Nephron progenitor cell (in vitro differentiated cells): ENCODE results near the gene POLR2L.

Experiments used
- DNase-seq: peaks from one replicate; pipeline ENCODE4 v3.0.0; 2021
- H3K27ac Mint-ChIP-seq: 2 replicates; pipeline ENCODE4 v1.8.0; 2021; ENCODE audit warnings: mild to moderate bottlenecking, moderate library complexity, mixed read lengths
- H3K27me3 Mint-ChIP-seq: 2 replicates; pipeline ENCODE4 v1.8.0; 2021; ENCODE audit warnings: mild to moderate bottlenecking, low read depth, mixed read lengths; ENCODE audit not compliant: poor library complexity
- H3K36me3 Mint-ChIP-seq: 2 replicates; pipeline ENCODE4 v1.8.0; 2021; ENCODE audit warnings: low read depth, mixed read lengths
- H3K4me1 Mint-ChIP-seq: 2 replicates; pipeline ENCODE4 v1.8.0; 2021; ENCODE audit warnings: mixed read lengths
- H3K4me3 Mint-ChIP-seq: 2 replicates; pipeline ENCODE4 v1.8.0; 2021; ENCODE audit warnings: mild to moderate bottlenecking, moderate library complexity, mixed read lengths
- H3K9me3 Mint-ChIP-seq: 2 replicates; pipeline ENCODE4 v1.8.0; 2021; ENCODE audit warnings: mild to moderate bottlenecking, moderate library complexity, mixed read lengths
- TF ChIP-seq, protein P1 (sequence below): fragments of 200-600 bp; sonication (generic); IDR thresholded peaks from 2 replicates; pipeline ENCODE4 v1.5.0; 2021; ENCODE audit warnings: antibody characterized with exemption

The POLR2L gene

DNA sequence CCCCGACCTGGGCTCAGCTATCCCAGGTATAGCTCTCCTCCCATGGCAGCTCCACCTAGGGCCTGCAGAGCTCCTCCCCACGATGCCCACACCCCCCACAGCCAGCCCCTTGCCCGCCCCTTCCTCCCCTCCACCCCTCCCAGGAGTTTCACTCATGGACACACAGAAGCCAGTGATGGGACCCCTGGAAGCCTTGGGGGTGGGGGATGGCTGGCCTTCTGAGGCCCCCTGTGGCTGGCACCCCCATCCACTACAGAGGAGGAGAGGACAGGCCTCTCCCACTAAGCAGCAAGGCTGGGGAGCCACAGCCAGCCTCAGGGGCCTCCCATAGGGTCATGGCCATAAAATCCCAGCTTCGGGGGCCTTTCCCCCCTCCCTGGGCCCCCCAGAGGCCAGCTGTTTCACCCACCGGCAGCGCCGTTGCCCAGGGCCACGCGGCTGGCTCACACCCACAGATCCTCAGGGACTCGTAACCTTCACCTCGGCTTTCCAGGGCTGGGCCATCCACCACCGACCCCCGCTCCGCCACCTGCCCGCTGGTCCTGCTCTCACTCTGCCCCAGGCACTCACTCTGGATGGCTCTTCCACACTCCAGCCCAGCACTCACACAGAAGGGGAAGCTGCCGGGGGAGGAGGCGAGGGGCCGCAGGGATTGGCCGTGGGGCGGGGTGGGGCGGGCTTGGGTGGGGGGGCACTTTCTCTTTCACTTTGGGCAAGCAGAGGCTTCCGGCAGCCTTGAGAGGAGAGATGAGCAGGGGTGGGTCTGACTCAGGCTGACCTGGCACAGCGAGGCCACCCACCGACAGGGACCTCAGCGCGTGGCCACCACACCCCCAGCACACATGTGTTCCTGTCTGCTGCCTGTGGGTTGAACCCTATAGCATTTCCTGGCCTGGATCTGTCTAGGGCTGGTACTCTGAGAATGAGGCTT is 46.4 kb downstream of the POLR2L start:
- no peaks in the 10 kb centered on the region for H3K36me3 Mint-ChIP-seq
- H3K27me3 Mint-ChIP-seq: no peaks in the 10 kb centered on the region
- peak; percentile 47 for DNase-seq
- H3K4me1 Mint-ChIP-seq: peaks cover 16% of the 10 kb centered on the region
- peak overlapping the region; percentile 86 for H3K4me3 Mint-ChIP-seq
- TF ChIP-seq, protein P1, sequence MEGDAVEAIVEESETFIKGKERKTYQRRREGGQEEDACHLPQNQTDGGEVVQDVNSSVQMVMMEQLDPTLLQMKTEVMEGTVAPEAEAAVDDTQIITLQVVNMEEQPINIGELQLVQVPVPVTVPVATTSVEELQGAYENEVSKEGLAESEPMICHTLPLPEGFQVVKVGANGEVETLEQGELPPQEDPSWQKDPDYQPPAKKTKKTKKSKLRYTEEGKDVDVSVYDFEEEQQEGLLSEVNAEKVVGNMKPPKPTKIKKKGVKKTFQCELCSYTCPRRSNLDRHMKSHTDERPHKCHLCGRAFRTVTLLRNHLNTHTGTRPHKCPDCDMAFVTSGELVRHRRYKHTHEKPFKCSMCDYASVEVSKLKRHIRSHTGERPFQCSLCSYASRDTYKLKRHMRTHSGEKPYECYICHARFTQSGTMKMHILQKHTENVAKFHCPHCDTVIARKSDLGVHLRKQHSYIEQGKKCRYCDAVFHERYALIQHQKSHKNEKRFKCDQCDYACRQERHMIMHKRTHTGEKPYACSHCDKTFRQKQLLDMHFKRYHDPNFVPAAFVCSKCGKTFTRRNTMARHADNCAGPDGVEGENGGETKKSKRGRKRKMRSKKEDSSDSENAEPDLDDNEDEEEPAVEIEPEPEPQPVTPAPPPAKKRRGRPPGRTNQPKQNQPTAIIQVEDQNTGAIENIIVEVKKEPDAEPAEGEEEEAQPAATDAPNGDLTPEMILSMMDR: no peak
- no peak overlapping the region for H3K27ac Mint-ChIP-seq
- no peaks in the 10 kb centered on the region for H3K9me3 Mint-ChIP-seq

DNA sequence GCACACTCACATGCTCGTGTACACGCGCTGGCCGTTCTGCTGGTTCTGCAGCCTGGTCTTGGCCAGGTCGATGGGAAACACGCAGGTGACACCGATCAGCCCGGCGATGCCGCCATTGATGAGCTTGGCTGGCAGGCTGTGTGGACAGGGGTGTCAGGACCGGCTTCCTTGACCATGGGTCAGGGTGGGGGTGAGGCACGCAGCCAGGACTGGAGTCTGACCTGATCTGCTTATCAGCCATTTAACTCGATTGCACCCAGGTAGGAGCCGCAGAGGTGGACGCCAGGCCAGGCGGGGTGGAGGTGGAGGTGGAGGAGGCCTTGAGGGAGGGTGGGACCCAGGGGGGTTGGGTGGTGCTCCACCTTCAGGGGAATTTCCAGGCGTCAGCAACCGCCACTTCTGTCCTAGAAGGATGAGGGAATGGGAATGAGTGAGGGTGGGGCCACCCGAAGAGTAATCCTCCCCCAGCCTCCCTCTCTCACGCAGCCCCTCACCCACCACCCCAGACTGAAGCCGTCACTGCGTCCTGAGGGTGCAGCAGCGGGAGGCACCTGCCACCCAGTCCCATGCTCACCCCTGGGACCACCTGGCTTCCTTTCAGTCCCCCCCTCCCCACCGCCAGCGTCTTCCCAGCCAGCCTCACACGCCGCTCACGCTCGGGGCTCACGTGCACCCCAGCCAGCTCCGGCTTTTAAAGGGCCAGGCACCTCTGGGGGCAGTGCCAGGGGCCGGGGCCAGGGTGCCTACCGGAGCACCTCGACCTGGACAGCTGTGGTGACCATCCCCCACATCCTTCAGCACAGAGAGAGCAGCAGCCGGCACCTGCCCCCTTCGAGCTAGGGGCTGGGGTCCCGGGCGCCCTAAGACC is 47.3 kb downstream of the POLR2L start:
- no peaks in the 10 kb centered on the region for H3K27me3 Mint-ChIP-seq
- H3K36me3 Mint-ChIP-seq: no peaks in the 10 kb centered on the region
- H3K4me1 Mint-ChIP-seq: peaks cover 20% of the 10 kb centered on the region
- TF ChIP-seq, protein P1: no peak
- no peak overlapping the region for H3K27ac Mint-ChIP-seq
- DNase-seq: no peak
- no peak overlapping the region for H3K4me3 Mint-ChIP-seq
- H3K9me3 Mint-ChIP-seq: no peaks in the 10 kb centered on the region

DNA sequence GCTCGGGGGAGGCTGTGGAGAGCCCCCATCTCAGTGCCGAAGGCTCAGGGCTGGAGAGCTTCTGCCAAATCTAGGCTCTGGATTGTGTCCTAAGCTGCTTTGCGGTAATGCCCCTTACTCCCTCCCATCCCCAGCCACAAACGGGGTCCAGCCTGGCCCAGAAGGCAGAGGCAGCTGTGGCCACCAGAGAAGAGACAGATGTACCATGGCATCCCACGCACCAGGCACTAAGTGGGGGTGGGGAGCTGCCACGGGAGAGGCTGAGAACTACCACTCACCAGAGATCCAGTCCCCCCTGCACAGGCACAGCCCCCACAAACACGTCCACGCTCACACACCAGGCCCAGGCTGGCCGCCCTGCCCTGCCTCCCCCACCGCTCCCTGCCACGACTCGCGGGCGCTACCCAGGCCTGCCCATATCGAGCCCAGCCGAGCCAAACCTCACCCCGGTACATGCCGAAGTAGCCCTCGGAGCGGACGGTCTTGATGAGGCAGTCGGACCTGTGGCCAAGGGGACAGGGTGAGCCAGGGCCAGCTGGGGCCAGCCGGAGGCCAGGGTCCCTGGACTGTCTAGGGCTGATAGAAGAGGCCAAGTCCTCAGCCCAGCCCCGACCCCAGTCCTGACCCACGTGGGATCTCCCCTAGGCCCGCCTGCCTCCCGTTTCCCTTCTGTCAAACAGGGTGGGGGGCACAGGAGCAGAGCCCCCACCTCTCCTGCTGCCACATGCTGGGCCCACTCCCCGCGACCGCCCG is 48.1 kb downstream of the POLR2L start:
- peaks cover 20% of the 10 kb centered on the region for H3K4me1 Mint-ChIP-seq
- TF ChIP-seq, protein P1: no peak
- no peak for DNase-seq
- no peaks in the 10 kb centered on the region for H3K27me3 Mint-ChIP-seq
- no peak overlapping the region for H3K27ac Mint-ChIP-seq
- no peaks in the 10 kb centered on the region for H3K36me3 Mint-ChIP-seq
- no peak overlapping the region for H3K4me3 Mint-ChIP-seq
- no peaks in the 10 kb centered on the region for H3K9me3 Mint-ChIP-seq

DNA sequence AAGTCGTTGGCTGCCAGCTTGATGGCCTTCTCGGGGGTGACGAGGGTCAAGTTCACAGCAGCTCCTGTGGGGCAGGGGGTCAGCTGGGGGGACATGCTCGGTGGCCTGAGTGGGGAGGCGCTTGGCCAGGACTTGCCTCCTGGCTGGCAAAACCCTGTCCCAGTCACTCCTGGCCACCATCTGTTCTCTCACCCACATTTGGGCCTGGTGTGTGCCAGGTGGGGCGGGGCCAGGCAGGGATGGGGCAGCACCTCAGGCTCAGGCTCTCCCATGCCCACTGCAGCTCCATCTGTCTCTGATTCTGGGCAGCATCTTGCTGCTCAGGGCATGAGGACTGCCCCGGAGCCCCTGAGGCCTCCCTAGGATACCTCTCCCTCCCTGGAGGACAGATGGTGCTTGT is 48.8 kb downstream of the POLR2L start:
- Mint-ChIP-seq H3K27ac (no peak overlapping the region), H3K4me3 (no peak overlapping the region), H3K27me3 (peaks cover 3% of the 10 kb centered on the region), H3K36me3 (no peaks in the 10 kb centered on the region), H3K4me1 (peaks cover 20% of the 10 kb centered on the region), H3K9me3 (no peaks in the 10 kb centered on the region)
- no peak for DNase-seq
- TF ChIP-seq, protein P1: no peak

DNA sequence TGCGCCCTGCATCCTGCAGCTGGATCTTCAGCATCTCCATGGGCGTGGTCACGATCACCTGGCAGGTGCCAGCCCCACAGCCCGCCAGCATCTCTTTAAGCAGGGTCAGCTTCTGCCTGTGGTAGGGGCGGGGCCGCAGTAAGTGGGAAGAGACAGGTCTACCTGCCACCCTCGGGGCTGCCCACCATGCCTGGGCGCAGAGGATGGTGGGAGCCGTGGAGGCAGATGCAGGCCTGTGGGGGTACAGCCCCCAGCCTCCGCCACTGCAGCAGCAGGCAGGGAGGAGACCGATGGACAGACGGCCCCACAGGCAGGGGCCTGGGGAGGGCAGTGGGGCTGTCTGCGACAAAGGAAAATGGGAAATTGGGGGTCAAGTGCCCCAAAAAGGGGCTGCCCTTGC is 49.5 kb downstream of the POLR2L start:
- H3K36me3 Mint-ChIP-seq: no peaks in the 10 kb centered on the region
- H3K27me3 Mint-ChIP-seq: peaks cover 3% of the 10 kb centered on the region
- TF ChIP-seq, protein P1: no peak
- H3K4me3 Mint-ChIP-seq: no peak overlapping the region
- peaks cover 20% of the 10 kb centered on the region for H3K4me1 Mint-ChIP-seq
- DNase-seq: no peak
- H3K9me3 Mint-ChIP-seq: no peaks in the 10 kb centered on the region
- no peak overlapping the region for H3K27ac Mint-ChIP-seq
